Measurements from ENCODE around the gene PGGHG. TPM values are rescaled to one million over a fixed set of nuclear protein-coding genes. Genes with fewer than 3 reads are reported as not detected.
A peak's percentile ranks its signal among the peaks of the same experiment; 100 is the strongest.
"Not testable (repeated sequence)": the region's sequence is repeated elsewhere in the genome, so short reads cannot be mapped to it uniquely, and the experiment has no call there.

PGGHG gene
- total RNA-seq, 1 donor from 2014 or later, result 49.5 TPM

DNA sequence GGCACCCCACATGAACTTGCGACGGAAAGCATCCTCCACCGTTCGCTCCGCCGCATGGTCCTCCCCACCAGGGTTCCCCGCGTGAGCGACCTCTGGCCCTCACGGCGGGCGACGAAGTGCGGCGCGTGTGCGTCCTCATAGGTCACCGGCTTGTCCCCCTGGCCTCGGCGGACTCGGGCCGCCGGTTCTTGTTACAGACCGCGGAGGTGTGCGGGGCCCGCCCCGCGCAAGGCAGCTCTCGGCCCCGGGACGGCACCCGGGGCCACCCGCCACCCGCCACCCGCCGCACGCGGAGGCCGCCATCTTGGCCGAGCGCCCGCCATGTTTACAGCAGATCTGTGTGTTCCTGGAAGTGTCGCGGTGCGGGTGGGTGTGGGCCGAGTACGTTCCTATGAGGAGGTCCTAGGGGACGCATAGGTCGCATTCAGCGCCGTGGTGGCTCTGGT is 15.2 kb downstream of the PGGHG start:
- no peak overlapping the region for H3K4me3 Mint-ChIP-seq (ENCODE audit: unreplicated experiment)
- peaks cover 23% of the 10 kb centered on the region for H3K4me1 Mint-ChIP-seq (ENCODE audit: low read depth)
- TF ChIP-seq CTCF (IDR thresholded peaks at IDR 0.05), result no peak
- no peaks in the 10 kb centered on the region for H3K27me3 Mint-ChIP-seq (ENCODE audit: low read depth)
- no peaks in the 10 kb centered on the region for H3K9me3 Mint-ChIP-seq (ENCODE audit: low read depth)
- peak; percentile 87 for DNase-seq (ENCODE audit: low spot score)
- no peak overlapping the region for H3K27ac Mint-ChIP-seq (ENCODE audit: unreplicated experiment)
- H3K36me3 Mint-ChIP-seq (ENCODE audit: low read depth), result no peaks in the 10 kb centered on the region

DNA sequence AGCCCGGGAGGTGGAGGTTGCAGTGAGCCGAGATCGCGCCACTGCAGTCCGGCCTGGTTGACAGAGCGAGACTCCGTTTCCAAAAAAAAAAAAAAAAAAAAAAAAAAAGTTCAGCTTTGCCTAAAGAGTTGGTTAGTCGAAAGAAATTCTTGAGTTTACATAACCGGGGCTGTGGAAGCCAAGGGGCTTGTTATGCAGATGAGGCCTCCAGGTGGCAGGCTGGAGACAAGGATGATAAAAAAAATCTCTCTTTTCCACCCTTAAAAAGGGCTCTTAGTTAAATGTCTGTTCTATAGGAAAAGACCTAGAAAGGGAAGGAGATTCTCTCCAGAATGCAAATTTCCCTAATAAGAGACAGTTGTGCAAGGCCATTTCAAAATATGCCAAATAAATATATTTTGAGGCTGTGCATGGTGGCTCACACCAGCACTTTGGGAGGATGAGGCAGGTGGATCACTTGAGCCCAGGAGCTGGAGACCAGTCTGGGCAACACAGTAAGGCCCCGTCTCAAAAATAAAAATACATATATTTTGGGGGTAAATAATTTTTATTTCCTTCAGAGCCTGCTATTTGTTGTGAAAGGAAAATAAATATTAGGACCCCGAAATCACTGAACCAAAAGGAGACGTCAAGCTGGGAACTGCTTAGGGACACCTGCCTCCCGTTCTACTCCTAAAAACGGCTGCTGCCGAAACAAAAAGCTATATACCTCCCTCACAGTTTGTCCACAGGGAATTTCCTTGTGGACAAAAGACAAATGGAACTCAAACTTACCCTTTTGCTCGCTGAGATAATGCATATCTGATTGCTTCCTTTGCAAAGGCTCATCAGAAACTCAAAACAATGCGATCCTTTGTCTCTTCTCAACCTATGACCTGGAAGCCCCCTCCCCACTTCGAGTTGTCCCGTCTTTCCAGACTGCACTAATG is 16.3 kb downstream of the PGGHG start:
- no peaks in the 10 kb centered on the region for H3K9me3 Mint-ChIP-seq (ENCODE audit: low read depth)
- H3K36me3 Mint-ChIP-seq (ENCODE audit: low read depth), result no peaks in the 10 kb centered on the region
- peak; percentile 79 for TF ChIP-seq CTCF (IDR thresholded peaks at IDR 0.05)
- H3K4me1 Mint-ChIP-seq (ENCODE audit: low read depth), result peaks cover 33% of the 10 kb centered on the region
- DNase-seq (ENCODE audit: low spot score), result no peak
- H3K27ac Mint-ChIP-seq (ENCODE audit: unreplicated experiment), result no peak overlapping the region
- no peak overlapping the region for H3K4me3 Mint-ChIP-seq (ENCODE audit: unreplicated experiment)
- H3K27me3 Mint-ChIP-seq (ENCODE audit: low read depth), result no peaks in the 10 kb centered on the region

GRCh38 chr11:305844-306211 is 16.9 kb downstream of the PGGHG start:
- Mint-ChIP-seq H3K4me3 (ENCODE audit: unreplicated experiment) (no peak overlapping the region), H3K4me1 (ENCODE audit: low read depth) (peaks cover 33% of the 10 kb centered on the region)

GRCh38 chr11:306645-307371 is 17.9 kb downstream of the PGGHG start:
- Mint-ChIP-seq H3K27me3 (ENCODE audit: low read depth) (no peaks in the 10 kb centered on the region), H3K36me3 (ENCODE audit: low read depth) (no peaks in the 10 kb centered on the region), H3K4me3 (ENCODE audit: unreplicated experiment) (no peak overlapping the region), H3K4me1 (ENCODE audit: low read depth) (peaks cover 33% of the 10 kb centered on the region), H3K27ac (ENCODE audit: unreplicated experiment) (no peak overlapping the region), H3K9me3 (ENCODE audit: low read depth) (no peaks in the 10 kb centered on the region)
- TF ChIP-seq CTCF (IDR thresholded peaks at IDR 0.05), result no peak
- DNase-seq (ENCODE audit: low spot score), result no peak

More at GRCh38 chr11:305844-306211, 16.9 kb downstream of the PGGHG start:
- Mint-ChIP-seq H3K9me3 (ENCODE audit: low read depth) (no peaks in the 10 kb centered on the region), H3K27ac (ENCODE audit: unreplicated experiment) (no peak overlapping the region), H3K27me3 (ENCODE audit: low read depth) (no peaks in the 10 kb centered on the region), H3K36me3 (ENCODE audit: low read depth) (no peaks in the 10 kb centered on the region)
- DNase-seq (ENCODE audit: low spot score), result no peak
- no peak for TF ChIP-seq CTCF (IDR thresholded peaks at IDR 0.05)

GRCh38 chr11:307766-308708 is 19.1 kb downstream of the PGGHG start, which contains the start of gene IFITM2:
TSS of gene IFITM2 (plus strand) at chr11:307816. CDS start at chr11:308193, 377 bp downstream.
- Mint-ChIP-seq H3K4me1 (ENCODE audit: low read depth) (peaks cover 33% of the 10 kb centered on the region), H3K27ac (ENCODE audit: unreplicated experiment) (peak within 1 kb of the TSS; percentile 89), H3K4me3 (ENCODE audit: unreplicated experiment) (peak within 1 kb of the TSS; percentile 88)
- H3K27me3 Mint-ChIP-seq (ENCODE audit: low read depth); H3K36me3 Mint-ChIP-seq (ENCODE audit: low read depth); DNase-seq (ENCODE audit: low spot score); H3K9me3 Mint-ChIP-seq (ENCODE audit: low read depth): not testable (repeated sequence)

DNA sequence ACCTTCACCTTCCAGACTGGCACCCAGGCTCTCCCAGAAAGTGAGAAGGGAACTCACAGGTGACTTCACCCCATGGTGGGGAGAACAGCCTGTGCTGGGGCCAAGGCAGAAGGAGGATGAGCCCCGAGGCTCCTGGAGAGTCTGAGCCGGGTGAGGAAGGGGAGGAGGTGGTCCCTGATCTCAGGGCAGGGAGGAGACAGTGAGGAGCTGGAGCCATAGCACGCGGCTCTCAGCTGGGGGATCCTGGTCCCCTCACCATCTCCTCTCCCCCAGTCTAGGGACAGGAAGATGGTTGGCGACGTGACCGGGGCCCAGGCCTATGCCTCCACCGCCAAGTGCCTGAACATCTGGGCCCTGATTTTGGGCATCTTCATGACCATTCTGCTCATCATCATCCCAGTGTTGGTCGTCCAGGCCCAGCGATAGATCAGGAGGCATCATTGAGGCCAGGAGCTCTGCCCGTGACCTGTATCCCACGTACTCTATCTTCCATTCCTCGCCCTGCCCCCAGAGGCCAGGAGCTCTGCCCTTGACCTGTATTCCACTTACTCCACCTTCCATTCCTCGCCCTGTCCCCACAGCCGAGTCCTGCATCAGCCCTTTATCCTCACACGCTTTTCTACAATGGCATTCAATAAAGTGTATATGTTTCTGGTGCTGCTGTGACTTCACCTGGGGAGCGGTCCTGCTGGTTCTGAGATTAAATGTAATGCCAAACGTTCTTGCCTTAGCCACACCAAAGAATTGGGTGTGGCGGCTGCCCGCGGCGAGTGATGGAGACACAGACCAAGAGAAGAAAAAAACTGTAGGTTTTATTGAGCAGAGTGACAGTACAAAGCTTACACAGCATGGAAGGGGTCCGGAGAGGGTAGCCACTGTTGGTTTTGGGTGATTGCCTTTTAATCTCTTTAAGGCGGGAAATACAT is 20.1 kb downstream of the PGGHG start:
- not testable (repeated sequence) for H3K27me3 Mint-ChIP-seq (ENCODE audit: low read depth); H3K9me3 Mint-ChIP-seq (ENCODE audit: low read depth); DNase-seq (ENCODE audit: low spot score); H3K36me3 Mint-ChIP-seq (ENCODE audit: low read depth)
- peaks cover 39% of the 10 kb centered on the region for H3K4me1 Mint-ChIP-seq (ENCODE audit: low read depth)
- H3K4me3 Mint-ChIP-seq (ENCODE audit: unreplicated experiment), result peak overlapping the region; percentile 88
- peak overlapping the region; percentile 89 for H3K27ac Mint-ChIP-seq (ENCODE audit: unreplicated experiment)

- Mint-ChIP-seq H3K4me1 (ENCODE audit: low read depth) (peaks cover 42% of the 10 kb centered on the region), H3K4me3 (ENCODE audit: unreplicated experiment) (peak overlapping the region; percentile 88), H3K27ac (ENCODE audit: unreplicated experiment) (peak overlapping the region; percentile 73)
- not testable (repeated sequence) for DNase-seq (ENCODE audit: low spot score); H3K9me3 Mint-ChIP-seq (ENCODE audit: low read depth); H3K27me3 Mint-ChIP-seq (ENCODE audit: low read depth); H3K36me3 Mint-ChIP-seq (ENCODE audit: low read depth)
These were observed 21.1 kb downstream of the PGGHG start for GRCh38 chr11:309979-310572.
